CD4-positive, alpha-beta T cell treated with Interleukin-21 for 1 hour (primary cell): ENCODE measurements around the gene SYNJ1.
A peak's percentile ranks its signal among the peaks of the same experiment; 100 is the strongest.
"Not testable (repeated sequence)": the region's sequence is repeated elsewhere in the genome, so short reads cannot be mapped to it uniquely, and the experiment has no call there.

Experiments
- DNase-seq: peaks from one replicate; pipeline ENCODE4 v3.0.0-alpha.2; 2020

SYNJ1 gene

DNA sequence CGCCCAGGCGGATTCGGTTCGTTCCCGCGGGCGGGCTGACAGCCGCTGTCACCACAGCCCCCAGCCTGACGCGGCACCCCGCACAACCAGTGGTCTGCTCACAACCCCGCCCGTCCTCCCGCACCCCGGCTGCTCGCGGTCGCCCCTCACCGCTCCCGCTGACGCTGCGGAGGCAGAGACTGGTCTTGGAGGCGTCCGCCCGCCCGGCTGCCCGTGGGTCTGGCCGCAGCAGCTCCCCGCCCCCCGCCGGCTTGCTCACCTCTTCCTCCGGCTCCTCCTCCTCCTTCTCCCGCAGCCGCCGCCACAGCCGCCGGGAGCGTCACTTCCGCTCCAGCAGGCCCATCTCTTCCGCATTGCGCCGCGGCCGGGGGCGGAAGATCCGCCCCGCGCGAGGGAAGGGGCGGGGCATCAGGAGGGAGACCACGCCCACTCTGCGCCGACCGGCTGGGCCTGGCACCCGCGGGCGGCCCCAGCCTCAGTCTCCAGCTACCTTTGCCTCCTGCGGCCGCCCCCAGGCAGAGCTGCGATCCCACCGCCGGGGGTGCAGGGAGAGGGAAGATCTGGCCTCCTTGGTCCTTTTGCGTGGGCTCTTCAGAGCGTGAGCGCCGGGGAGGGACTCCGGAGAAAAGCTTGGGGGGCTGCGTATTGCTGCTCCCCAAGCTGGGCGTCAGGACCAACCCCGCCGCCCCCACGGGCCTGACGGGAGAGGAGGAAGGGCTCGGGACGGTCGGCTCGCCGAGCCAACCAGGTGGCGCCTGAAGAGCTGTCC, at the start of gene SYNJ1:
Gene SYNJ1 (minus strand): TSS at position 327 of the 769 bp plus-strand sequence. CDS start 1,118 bp downstream, outside the sequence.
- peak; percentile 94 for DNase-seq

DNA sequence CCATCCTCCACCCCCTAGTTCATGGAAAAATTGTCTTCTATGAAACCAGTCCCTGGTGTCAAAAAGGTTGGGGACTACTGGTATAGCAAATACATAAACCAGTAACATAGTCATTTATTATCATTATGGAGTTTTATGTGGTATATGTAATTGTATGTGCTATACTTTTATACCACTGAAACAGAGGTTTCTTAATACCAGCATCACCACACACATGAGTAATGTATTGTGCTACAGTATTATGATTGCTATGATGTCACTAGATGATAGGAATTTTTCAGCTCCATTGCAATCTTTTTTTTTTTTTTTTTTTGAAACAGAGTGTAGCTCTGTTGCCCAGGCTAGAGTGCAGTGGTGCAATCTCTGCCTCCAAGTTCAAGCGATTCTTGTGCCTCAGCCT, 49.5 kb upstream of the SYNJ1 start:
- no peak for DNase-seq

GRCh38 chr21:32776743-32777142, 48.9 kb upstream of the SYNJ1 start:
- DNase-seq: no peak

DNA sequence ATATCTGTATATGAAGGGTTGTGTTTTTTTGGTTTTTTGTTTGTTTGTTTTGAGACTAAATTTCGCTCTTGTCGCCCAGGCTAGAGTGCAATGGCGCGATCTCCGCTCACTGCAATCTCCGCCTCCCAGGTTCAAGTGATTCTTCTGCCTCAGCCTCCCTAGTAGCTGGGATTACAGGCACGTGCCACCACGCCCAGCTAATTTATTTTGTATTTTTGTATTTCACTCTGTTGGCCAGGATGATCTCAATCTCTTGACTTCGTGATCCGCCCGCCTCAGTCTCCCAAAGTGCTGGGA, 45.2 kb upstream of the SYNJ1 start:
- not testable (repeated sequence) for DNase-seq

DNA sequence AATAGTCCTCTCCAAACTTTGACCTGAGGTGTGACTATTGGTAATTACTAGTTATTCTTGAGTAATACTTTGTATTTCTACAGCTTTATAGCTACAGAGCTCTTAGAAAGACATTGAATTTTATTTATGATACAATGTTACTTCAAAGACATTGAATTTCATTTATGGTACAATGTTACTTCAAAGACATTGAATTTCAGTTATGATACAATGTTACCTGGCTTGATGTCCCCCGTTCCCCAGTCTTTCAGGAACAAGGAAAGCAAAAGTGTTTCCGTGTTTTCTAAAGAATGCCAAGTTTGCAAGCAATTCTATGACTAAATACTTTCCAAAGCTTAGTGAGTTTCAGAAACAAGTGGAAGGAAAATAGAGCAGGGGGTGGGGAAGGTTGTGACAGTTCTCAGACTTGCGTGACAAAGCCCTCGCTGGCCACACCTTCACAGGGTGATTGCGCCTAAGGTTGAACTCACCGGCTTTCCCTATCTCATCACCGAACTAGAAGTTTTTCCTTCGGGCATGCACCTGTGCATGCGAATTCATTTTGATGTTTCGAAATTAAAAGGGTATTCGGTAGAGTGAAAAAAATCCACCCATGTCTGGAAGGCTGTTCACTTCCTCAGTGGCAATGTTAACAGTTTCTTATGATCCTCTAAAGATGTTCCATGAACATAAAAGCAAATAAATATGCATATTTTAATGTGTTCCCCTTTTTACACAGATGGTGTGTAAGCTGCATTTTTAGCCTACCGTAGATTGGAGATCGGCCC, 44.7 kb upstream of the SYNJ1 start:
- DNase-seq: peak; percentile 46

- peak; percentile 57 for DNase-seq
Measured at GRCh38 chr21:32770871-32771523, 43.2 kb upstream of the SYNJ1 start.

GRCh38 chr21:32768530-32768929, 40.7 kb upstream of the SYNJ1 start:
- DNase-seq: no peak

GRCh38 chr21:32765058-32765457, 37.2 kb upstream of the SYNJ1 start:
- DNase-seq: no peak

DNA sequence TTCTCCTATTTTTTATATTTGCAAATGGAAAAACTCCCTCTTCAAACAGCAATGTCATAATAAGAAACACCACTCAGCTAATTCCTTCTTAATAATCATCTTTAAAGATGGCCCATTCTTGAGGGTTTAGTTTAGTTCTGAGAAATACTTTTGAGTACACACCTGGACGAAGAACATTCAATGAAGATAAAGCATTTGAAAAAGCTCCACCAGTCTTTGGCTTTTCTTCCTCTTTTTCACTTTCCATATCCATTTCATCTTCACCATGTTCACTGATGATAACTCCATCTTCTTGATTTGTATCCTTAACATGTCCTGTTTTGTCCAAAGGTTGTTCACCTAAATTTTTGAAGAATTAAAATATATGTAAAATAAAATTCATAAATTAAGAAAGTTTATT, 36.4 kb upstream of the SYNJ1 start:
- no peak for DNase-seq

- DNase-seq: no peak
Measured at GRCh38 chr21:32757804-32758203, 30.0 kb upstream of the SYNJ1 start.

DNA sequence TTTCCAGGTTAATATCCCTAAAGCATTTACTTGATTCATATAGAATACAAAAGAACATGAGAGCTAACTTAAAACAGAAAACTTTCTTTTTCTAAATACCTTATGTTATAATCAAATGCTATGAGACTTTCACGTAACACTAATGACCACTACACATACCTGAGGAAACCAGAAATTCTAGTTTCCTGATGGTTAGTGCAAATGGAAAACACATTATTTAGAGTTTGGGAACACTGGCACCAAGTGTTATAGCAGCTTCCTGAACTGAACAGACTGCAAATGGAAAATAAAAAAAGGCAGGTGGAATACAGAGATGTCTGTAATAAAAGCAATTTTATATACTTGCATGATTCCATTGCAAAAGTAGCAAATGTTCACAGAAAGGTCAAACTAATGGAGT, 28.3 kb upstream of the SYNJ1 start:
- no peak for DNase-seq

DNA sequence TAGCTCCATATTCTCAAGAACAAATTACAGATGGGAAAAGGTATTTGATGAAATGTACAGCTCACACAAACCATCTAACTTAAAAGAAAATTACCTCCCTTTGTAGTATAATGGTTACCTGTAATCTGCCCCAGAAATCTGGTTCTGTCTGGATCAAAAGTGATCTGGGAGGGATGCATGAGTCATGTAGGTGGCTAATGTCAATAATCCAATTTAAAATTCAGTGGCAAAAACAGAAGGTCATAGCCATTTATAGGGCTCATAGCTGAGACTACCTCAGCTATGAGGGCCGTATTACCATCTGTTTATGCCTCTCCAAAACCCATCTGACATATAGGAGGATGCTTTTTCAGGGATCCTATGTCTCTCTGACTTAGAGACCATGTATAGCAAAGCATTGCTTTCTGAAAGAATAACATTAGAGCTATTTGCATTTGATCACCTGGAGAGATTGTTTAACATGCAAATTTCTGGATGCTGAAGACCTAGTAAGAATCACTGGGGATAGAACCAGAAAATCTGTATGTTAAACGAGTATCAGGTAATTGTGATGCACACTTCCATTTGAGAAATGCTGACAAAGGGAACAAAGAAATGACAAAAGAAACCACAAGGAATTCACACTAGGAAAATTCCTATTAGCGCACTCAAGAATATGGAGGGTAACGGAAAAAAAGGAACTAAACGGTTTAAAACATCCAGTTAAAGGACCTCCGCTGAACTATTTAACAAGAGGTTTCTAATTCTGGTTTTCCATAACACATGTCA, 26.2 kb upstream of the SYNJ1 start:
- DNase-seq: no peak

GRCh38 chr21:32750405-32750804, 22.6 kb upstream of the SYNJ1 start:
- DNase-seq: no peak

DNA sequence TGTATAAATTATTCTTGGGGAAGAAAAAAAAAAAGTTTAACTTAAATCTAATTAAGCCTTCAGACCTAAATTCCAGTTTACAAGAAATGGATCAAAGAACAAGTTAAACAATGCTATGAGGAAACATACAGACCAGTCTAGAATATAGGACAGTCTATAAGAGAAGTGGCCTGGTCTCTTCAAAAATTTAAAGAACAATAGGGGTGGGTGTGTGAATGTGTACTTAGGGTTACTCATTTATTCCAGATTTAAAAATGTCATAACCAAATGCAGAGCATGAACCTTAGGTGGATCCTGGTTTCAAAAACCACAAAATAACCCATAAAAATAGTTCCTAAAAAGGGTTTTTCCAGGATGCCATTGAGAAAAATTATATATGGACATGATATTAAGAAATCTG, 21.8 kb upstream of the SYNJ1 start:
- DNase-seq: no peak

GRCh38 chr21:32748529-32748928, 20.7 kb upstream of the SYNJ1 start:
- DNase-seq: no peak

GRCh38 chr21:32747396-32747795, 19.6 kb upstream of the SYNJ1 start:
- no peak for DNase-seq

GRCh38 chr21:32746711-32747110, 18.9 kb upstream of the SYNJ1 start:
- DNase-seq: not testable (repeated sequence)

- DNase-seq: no peak
Measured at GRCh38 chr21:32742396-32742795, 14.6 kb upstream of the SYNJ1 start.

GRCh38 chr21:32741336-32741735, 13.5 kb upstream of the SYNJ1 start:
- DNase-seq: no peak

- DNase-seq: no peak
Measured at GRCh38 chr21:32739946-32740345, 12.1 kb upstream of the SYNJ1 start.

DNA sequence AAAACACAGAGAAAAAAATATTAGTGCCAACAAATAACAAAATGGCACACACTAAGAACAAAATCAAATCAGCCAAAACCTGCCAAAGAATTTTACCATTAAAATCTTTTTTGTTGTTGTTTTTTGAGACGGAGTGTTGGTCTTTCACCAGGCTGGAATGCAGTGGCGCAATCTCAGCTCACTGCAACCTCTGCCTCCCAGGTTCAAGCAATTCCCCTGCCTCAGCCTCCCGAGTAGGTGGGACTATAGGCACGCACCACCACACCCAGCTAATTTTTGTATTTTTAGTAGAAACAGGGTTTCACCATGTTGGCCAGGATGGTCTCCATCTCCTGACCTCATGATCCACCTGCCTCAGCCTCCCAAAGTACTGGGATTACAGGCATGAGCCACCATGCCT, 8.3 kb upstream of the SYNJ1 start:
- not testable (repeated sequence) for DNase-seq

DNA sequence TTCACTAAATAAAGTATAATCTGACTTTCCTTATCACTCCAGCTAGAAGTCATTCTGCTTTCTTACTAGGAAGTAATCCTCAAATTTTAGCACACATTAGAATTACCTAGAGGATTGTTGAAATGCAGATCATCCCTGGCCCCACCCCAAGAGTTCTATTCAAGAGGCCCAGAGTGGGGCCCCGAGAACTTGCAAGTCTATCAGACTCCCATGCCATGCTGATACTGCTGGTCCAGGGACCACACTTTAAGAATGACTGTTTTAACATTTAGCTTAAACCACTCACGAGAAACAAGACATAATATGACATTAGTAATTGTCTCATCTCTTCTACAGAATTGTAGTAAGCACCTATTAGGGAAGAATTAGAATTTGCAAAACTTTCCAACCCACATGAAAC, 7.7 kb upstream of the SYNJ1 start:
- DNase-seq: no peak

DNA sequence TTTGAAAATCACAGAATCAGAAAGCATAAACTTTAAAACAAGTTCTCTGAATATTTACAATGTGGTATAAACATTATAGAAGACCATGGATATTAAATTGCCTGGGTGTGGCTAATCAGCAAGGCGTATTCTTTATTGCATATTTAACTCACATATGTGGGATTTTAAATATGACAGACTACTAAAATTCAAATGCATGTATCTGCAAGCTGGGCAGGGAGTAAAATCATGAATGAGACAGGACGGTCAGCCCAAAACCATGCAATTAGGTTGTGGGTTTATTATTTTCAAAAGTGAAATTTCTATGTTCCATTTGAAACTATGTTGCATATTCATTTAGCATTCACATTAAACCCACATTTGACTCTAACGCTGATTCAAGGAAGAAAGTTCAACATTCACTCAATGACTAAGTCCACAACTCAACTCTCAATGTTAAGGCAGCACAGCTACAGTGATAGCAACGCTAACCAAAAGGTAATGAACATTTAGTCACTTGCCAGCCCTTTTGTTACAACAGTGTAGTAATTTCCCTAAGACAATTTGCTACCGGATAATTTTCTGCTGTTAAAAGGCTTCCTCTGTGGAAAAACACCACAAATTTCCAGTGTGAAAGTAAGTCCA, 6.3 kb upstream of the SYNJ1 start:
- DNase-seq: no peak
